GM18505 (cell line): Measurements from ENCODE around the gene BCKDK.

ENCODE experiments used
- ATAC-seq: cut with Tn5 transposase; IDR thresholded peaks from one replicate; pipeline ENCODE4 v1.9.1; 2021; ENCODE audit not compliant: unreplicated experiment
- POLR2A ChIP-seq: IDR thresholded peaks from 4 replicates; pipeline ENCODE4 v1.6.1; 2011; ENCODE audit warnings: borderline replicate concordance; ENCODE audit not compliant: insufficient read depth, insufficient read length; ENCODE audit errors: extremely low read depth

The BCKDK gene

DNA sequence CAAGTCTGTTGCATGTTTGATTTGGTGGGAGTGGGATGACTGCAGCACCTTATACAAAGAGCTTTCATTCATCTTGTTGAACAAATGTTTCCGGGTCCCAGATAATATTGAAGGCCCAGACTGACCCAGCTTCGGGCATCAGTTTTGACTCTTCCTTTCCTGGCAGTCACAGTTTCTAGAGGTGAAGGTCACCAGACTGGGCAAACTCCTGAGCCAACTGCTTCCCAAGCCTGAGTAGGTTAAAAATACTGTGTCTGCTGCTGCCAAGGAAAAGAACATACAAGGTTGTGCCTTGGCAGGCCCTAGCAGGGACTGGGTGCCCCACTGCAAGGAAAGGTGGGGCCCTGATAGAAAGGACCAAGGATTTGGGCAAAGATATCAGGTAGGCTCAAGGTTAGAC is 4.5 kb downstream of the BCKDK start:
- TF ChIP-seq POLR2A: no peak
- no peak for ATAC-seq

- no peak for TF ChIP-seq POLR2A
- ATAC-seq: no peak
These were observed 5.2 kb downstream of the BCKDK start for GRCh38 chr16:31113121-31114120.

DNA sequence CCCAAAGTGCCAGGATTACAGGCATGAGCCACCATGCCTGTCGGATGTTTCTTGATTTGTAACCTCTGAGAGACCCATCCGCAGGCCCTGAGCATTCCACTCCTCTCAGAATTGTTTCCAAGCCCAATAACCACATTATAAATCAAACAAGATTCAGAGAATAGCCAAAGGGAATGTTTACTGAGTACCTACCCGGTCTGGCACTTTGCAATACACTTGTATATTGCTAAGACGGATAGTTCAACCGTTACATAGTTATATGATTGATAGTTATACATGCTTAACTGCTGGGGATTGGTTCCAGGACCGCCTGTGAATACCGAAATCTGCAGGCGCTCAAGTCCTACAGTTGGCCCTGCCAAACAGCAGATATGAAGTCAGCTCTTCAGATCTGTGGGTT is 6.3 kb downstream of the BCKDK start:
- ATAC-seq: no peak
- TF ChIP-seq POLR2A: no peak

DNA sequence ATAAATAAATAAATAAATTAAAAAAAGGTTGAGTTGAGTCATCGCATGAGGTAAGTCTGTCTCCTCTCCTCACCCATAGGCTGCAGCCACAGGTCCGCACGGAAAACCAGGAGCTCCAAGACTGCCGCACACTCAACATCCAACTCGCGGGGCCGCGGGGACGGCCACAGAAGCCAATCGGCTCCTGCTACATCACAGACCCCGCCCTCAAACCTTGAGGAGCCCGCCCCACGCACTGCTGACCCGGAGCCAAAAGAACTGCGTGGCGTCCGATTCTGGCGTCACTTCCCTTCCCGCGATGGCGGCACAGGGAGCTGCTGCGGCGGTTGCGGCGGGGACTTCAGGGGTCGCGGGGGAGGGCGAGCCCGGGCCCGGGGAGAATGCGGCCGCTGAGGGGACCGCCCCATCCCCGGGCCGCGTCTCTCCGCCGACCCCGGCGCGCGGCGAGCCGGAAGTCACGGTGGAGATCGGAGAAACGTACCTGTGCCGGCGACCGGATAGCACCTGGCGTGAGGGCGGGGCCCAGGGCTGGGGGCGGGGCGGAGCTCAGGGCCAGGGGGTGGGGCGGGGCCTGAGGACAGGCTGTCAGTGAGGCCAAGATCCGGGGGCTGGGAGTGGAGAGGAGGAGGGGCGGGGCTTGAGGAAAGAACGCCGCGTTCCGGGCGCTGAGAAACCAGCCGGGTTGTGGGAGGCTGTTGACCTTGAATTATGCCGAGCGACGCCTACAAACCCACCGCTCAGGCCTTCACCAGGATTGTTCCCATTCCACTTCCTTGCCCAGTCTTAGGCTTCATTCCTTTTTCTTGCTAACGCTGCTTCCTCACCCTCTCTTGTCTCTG is 9.4 kb downstream of the BCKDK start, which contains the start of gene KAT8:
Gene KAT8 (plus strand): TSS at position 281 of the 839 bp plus-strand sequence. CDS start 18 bp downstream, at position 299.
- peak; percentile 93 for ATAC-seq
- peak; percentile 91 for TF ChIP-seq POLR2A

- TF ChIP-seq POLR2A: no peak
- no peak for ATAC-seq
These were observed 10.3 kb downstream of the BCKDK start for GRCh38 chr16:31118223-31119155.

GRCh38 chr16:31120129-31120528 is 11.9 kb downstream of the BCKDK start:
- ATAC-seq: no peak
- TF ChIP-seq POLR2A: no peak

- TF ChIP-seq POLR2A: no peak
- no peak for ATAC-seq
These were observed 17.7 kb downstream of the BCKDK start for GRCh38 chr16:31125844-31126243.

DNA sequence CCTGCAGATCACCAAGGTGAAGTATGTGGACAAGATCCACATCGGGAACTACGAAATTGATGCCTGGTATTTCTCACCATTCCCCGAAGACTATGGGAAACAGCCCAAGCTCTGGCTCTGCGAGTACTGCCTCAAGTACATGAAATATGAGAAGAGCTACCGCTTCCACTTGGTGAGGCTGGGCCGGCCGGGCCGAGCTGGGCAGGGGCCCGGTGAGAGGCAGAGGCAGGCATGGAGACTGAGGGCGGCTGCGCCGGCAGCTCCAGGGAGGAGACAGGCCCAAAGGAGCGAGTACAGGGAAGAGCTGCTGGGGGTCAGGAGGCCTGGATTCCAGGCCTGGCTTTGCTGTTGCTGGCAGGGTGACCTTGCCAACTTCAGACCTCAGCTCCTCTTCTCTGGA is 19.0 kb downstream of the BCKDK start:
- no peak for ATAC-seq

DNA sequence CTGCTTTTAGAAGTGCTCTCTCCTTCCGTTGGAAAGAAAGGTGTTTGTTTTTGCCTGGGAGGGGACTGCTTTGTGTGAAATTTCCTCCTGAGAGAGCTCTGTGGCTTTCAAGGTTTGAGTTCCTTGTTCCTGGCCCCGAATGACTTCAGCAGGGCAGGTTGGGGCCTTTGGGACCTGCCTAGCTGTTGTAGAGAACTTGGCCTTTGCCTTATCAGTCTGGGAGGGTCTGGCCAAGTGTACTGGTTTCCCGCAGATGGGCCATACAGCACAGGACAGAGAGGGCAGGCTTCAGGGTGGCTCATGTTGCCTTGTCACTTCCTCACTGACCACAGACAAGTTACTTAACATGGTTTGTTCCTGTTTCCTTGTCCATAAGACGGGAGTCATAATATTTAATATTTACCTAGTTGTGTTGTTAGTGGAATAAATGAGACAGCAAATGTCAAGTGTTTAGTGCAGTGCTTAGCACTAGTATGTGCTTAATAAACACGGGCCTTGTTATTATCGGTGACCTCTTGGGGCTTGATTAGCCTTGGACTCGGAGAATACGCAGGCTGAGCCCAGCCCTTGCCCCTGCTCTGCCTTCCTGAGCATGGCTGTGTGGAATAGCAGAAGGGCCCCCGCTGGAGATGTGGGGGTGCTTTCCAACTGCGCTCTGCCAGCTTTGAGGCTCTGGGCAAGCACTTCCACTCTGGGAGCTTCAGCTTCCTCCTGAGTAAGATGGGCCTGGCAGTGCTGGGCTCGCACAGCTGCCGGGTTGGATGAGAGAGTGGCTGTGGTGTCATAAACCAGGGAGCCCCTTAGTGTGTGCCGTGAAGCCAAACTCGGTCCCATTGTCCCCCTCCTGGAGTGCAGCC is 20.8 kb downstream of the BCKDK start:
- no peak for TF ChIP-seq POLR2A
- ATAC-seq: no peak

More for the DNA sequence above, 19.0 kb downstream of the BCKDK start:
- no peak for TF ChIP-seq POLR2A

- ATAC-seq: no peak
These were observed 21.6 kb downstream of the BCKDK start for GRCh38 chr16:31129568-31130335.

GRCh38 chr16:31130336-31130891 is 22.2 kb downstream of the BCKDK start:
- no peak for TF ChIP-seq POLR2A
- no peak for ATAC-seq

More at GRCh38 chr16:31129568-31130335, 21.6 kb downstream of the BCKDK start:
- TF ChIP-seq POLR2A: no peak
